B cell (primary cell): ENCODE data around the gene SMG7.

Source experiments
- CTCF ChIP-seq: fragments of 200-600 bp; IDR thresholded peaks from one replicate; pipeline ENCODE4 v1.8.0; 2022; ENCODE audit warnings: antibody characterized with exemption, mild to moderate bottlenecking
- EZH2 ChIP-seq: IDR thresholded peaks from 2 replicates; pipeline ENCODE4 v1.6.1; 2012; ENCODE audit warnings: borderline replicate concordance, low read depth, mild to moderate bottlenecking, moderate library complexity, low read length; ENCODE audit not compliant: insufficient read depth, poor library complexity, severe bottlenecking

- TF ChIP-seq CTCF = no peak
- no peak for TF ChIP-seq EZH2
Measured at GRCh38 chr1:183559061-183559460, 86.8 kb downstream of the SMG7 start.
